Omental fat pad (tissue), 4 donors: ENCODE data around the gene LSM14B. TPM values are rescaled to one million over a fixed set of nuclear protein-coding genes. Genes with fewer than 3 reads are reported as not detected.

Experiments
- ATAC-seq: fragments of 150-250 bp; one replicate; pipeline ENCODE4 v1.9.1; 2016; ENCODE audit warnings: mild to moderate bottlenecking, moderate library complexity; ENCODE audit not compliant: low FRiP score
- DNase-seq: peaks from one replicate; pipeline ENCODE4 v3.0.0-alpha.2; 2019; ENCODE audit warnings: low spot score
- total RNA-seq, 4 donors: library from RNA; depleted of rRNA; stranded (reverse); fragments of >200 nt; gene quantifications; one replicate each; pipeline ENCODE4 v1.1.0, GENCODE V29; 2016
- TF ChIP-seq, protein P1 (sequence below), 3 donors: fragments of 450-650 bp; IDR thresholded peaks; one replicate each; pipeline ENCODE4 v1.5.1; 2016 to 2017; ENCODE audit warnings: antibody characterized with exemption in 3 of 3, mild to moderate bottlenecking in 3 of 3, moderate library complexity in 2 of 3

Gene LSM14B
- total RNA-seq, 4 donors from 2014 or later, result 13.1 to 23.8 (median 16.0) TPM

DNA sequence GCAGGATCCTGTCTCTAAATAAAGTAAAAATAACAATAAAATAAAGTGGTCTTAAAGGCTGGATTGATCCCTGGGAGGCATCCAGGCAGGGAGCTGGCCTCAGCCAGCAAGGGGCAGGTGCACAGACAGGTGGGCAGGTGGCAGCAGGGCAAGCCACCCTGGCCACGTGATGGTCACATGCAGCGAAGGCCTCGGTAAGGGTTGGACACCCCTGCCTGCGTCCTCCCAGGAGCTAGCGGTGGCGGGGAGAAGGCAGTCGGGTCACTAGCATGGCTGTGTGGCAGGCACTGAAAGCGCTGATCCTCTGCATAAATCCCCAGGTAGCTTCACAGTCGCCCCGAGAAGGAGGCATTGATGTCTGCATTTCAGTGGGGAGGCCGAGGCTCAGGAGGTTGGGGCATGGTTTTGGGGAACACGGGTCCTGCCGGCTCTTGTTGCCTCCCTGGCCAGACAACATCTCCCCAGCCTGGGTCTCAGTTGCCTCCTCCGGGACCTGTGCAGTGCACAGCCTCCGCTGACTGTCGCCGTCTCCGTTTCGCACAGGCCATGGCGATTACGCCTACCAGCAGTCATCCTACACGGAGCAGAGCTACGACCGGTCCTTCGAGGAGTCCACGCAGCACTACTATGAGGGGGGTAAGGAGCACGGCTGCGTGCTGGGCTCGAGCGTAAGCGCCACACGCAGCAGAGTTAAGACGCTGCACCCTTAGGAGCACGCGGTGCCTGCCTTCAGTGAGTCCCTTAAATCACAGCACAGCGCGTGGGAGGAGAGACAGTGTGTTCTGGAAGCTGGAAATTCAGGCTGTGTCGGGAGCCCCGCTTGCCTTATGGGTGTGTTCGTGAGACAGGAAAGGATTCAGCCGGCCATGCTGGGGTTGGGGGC is 42.8 kb downstream of the LSM14B start:
- ATAC-seq (no peak), DNase-seq (no peak)
- TF ChIP-seq, protein P1, sequence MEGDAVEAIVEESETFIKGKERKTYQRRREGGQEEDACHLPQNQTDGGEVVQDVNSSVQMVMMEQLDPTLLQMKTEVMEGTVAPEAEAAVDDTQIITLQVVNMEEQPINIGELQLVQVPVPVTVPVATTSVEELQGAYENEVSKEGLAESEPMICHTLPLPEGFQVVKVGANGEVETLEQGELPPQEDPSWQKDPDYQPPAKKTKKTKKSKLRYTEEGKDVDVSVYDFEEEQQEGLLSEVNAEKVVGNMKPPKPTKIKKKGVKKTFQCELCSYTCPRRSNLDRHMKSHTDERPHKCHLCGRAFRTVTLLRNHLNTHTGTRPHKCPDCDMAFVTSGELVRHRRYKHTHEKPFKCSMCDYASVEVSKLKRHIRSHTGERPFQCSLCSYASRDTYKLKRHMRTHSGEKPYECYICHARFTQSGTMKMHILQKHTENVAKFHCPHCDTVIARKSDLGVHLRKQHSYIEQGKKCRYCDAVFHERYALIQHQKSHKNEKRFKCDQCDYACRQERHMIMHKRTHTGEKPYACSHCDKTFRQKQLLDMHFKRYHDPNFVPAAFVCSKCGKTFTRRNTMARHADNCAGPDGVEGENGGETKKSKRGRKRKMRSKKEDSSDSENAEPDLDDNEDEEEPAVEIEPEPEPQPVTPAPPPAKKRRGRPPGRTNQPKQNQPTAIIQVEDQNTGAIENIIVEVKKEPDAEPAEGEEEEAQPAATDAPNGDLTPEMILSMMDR (IDR thresholded peaks at IDR 0.05), result no peak

DNA sequence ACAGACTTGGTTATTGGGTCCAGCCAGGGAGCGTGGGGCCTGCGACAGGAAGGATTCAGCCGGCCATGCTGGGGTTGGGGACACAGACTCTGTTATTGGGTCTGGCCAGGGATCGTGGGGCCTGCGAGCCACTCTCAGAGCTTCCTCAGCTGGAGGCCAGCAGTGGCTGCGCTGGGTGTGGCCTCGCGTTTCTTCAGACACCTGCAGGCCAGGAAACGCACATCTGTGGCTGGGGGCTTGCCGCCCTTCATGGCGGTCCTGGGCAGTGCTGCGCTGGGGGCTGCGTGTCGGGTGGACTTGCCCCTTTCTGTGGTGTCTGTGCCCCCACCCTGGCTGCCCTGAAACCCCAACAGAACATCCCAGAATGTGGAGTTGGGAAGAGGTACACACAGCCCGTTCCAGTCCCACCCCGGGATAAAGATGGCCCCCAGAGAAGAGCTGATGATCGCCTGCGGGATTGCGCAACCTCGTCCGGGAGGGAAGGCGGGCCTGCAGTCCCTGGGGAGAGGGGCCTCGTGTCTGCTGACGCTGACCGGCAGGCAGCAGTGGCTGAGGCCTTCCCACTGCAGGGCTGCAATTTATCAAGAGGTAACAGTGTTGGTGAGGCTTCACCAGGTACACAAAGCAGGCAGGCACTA is 43.6 kb downstream of the LSM14B start:
- ATAC-seq, result no peak

DNA sequence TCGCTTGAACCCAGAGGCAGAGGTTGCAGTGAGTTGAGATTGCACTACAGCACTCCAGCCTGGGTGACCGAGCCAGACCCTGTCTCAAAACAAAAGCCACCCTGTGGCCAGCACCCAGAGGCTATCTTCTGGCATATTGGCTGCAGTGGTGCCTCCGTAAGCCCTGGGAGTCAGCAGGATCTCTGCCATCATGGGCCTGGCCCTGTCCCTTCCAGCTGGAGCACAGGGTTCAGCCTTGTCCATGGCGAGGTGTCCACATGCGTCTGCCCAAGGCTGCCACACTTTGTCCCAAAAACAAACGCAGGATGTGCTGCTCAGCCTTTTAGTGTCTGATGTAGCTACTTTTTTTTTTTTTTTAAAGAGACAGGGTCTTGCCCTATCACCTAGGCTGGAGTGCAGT is 45.2 kb downstream of the LSM14B start:
- TF ChIP-seq, protein P1 (IDR thresholded peaks at IDR 0.05), result no peak
- no peak for ATAC-seq
- no peak for DNase-seq

More for the DNA sequence above, 43.6 kb downstream of the LSM14B start:
- TF ChIP-seq, protein P1 (IDR thresholded peaks at IDR 0.05), result no peak
- DNase-seq, result no peak

DNA sequence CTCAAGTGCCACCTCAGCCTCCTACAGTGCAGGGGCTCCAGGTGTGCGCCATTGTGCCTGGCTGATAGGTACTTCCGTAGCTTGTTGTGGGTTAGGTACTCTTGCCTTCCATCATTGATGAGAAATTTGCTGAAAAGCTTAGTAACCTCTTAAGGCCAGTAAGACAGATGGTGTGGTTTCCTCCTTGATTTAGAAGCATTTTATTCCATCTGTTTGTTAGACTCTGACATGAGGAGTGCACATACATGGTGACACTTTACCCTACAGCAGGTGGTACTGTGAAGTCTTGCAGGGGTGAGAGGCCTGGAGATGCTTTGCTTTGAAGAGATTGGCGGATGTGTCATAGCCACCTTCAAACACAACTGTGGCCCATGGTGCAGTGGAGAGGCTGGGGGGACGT is 45.8 kb downstream of the LSM14B start:
- no peak for ATAC-seq
- TF ChIP-seq, protein P1 (IDR thresholded peaks at IDR 0.05), result no peak
- DNase-seq, result no peak

GRCh38 chr20:62168890-62169435 is 46.7 kb downstream of the LSM14B start:
- TF ChIP-seq, protein P1 (IDR thresholded peaks at IDR 0.05), result no peak
- DNase-seq (no peak), ATAC-seq (no peak)

DNA sequence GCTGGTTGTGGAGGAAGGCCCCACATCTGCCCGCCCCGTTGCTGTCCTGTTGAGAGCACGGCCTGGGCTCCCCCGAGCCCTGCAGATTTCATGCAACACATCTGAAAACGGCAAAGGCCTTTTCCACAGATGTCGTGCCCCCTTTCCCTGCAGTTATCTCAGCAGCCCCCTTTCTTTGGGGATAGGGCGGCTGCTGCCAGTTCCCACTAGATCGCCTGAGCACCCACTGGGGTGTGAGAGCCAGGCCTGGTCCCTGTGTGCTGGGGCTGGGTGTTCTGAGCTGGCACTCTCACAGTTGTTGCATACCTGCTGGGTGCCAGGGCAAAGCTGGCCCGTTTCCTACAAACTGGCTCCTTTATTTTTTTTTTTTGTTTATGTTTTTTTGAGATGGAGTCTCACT is 48.3 kb downstream of the LSM14B start:
- ATAC-seq (no peak), DNase-seq (no peak)
- TF ChIP-seq, protein P1 (IDR thresholded peaks at IDR 0.05), result no peak
